ENCODE results near the gene PSMA6. TPM values are rescaled to one million over a fixed set of nuclear protein-coding genes. Genes with fewer than 3 reads are reported as not detected.
A peak's percentile ranks its signal among the peaks of the same experiment; 100 is the strongest.

PSMA6 gene
- total and polyA plus RNA-seq, 2 of the 13 experiments (the other 11 are each of a cell fraction or from before 2014, with no cell fraction given): 525 to 1,109 TPM

DNA sequence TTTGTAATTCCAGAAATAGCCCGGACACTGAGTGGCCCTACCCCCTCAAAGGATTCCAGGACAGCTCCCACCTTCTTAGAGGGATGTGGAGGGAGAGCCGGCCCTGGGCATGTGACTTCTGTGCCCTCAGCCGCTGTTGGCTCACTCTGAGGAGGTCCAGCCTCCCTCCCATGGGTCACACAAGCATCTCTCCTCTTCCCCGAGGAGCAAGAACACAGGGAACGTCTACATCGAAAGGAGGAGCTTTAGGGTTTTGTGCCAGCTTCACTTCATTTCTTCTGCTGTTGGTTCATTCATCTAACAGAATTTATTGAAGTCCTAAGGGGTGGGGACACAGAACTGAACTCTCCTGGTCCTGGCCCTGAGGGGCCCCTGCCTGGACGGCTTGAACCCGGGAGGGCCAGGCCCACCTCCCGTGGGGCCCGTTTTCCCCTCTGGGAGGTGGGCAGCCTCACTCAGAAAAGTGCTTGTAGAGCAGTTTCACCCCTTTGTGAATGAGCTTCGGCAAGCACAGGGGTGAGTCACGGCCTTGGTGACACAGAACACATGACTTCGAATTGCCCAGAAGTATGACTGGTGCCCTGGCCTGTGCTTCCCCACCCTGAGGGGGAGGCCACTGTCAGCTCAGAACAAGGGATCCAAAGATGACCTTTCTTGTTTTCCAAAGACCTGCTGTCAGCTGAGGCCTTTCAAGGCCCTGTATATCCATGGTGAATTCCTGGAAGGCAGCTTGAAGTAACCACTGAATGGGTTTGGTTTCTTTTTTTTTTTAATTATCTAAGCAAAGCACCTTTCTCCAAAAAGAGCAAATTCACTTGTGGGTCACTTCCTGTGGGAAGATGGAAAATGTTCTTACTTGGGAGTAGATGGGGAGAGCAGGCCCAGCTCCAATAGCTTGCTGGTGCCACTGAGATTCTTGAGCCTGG, 73.2 kb downstream of the PSMA6 start (continued):
- TF ChIP-seq, protein P1, sequence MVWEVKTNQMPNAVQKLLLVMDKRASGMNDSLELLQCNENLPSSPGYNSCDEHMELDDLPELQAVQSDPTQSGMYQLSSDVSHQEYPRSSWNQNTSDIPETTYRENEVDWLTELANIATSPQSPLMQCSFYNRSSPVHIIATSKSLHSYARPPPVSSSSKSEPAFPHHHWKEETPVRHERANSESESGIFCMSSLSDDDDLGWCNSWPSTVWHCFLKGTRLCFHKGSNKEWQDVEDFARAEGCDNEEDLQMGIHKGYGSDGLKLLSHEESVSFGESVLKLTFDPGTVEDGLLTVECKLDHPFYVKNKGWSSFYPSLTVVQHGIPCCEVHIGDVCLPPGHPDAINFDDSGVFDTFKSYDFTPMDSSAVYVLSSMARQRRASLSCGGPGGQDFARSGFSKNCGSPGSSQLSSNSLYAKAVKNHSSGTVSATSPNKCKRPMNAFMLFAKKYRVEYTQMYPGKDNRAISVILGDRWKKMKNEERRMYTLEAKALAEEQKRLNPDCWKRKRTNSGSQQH (CRISPR knock-in tag; IDR thresholded peaks at IDR 0.05; ENCODE audit: low read depth): peak; percentile 68
- peak; percentile 99 for TF ChIP-seq ZFP37 (CRISPR knock-in tag; IDR thresholded peaks at IDR 0.05; ENCODE audit: borderline replicate concordance)
- TF ChIP-seq, protein P2, sequence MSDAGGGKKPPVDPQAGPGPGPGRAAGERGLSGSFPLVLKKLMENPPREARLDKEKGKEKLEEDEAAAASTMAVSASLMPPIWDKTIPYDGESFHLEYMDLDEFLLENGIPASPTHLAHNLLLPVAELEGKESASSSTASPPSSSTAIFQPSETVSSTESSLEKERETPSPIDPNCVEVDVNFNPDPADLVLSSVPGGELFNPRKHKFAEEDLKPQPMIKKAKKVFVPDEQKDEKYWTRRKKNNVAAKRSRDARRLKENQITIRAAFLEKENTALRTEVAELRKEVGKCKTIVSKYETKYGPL (CRISPR knock-in tag; IDR thresholded peaks at IDR 0.05): no peak
- TF ChIP-seq POLR2A (IDR thresholded peaks at IDR 0.05; ENCODE audit: insufficient read depth in 1 of 2, low read depth in 2 of 2, low read length in 2 of 2): 0 out of 4 replicates have a peak, but pooled peaks of 1 of the 2 experiments have one; percentile 28
- TF ChIP-seq AHR (CRISPR knock-in tag; IDR thresholded peaks at IDR 0.05): peak; percentile 61
- TF ChIP-seq FOSL1 (CRISPR knock-in tag; IDR thresholded peaks at IDR 0.05; ENCODE audit: borderline replicate concordance): peak; percentile 93
- TF ChIP-seq, protein P3, sequence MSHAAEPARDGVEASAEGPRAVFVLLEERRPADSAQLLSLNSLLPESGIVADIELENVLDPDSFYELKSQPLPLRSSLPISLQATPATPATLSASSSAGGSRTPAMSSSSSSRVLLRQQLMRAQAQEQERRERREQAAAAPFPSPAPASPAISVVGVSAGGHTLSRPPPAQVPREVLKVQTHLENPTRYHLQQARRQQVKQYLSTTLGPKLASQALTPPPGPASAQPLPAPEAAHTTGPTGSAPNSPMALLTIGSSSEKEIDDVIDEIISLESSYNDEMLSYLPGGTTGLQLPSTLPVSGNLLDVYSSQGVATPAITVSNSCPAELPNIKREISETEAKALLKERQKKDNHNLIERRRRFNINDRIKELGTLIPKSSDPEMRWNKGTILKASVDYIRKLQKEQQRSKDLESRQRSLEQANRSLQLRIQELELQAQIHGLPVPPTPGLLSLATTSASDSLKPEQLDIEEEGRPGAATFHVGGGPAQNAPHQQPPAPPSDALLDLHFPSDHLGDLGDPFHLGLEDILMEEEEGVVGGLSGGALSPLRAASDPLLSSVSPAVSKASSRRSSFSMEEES (CRISPR knock-in tag; IDR thresholded peaks at IDR 0.05): peak; percentile 100
- peak; percentile 64 for TF ChIP-seq NR2F2 (IDR thresholded peaks at IDR 0.05; ENCODE audit: borderline replicate concordance, low read depth)
- TF ChIP-seq ZNF543 (CRISPR knock-in tag; IDR thresholded peaks at IDR 0.05): peak; percentile 96; the same call in 1 of the 2 replicates
- TF ChIP-seq, protein P4, sequence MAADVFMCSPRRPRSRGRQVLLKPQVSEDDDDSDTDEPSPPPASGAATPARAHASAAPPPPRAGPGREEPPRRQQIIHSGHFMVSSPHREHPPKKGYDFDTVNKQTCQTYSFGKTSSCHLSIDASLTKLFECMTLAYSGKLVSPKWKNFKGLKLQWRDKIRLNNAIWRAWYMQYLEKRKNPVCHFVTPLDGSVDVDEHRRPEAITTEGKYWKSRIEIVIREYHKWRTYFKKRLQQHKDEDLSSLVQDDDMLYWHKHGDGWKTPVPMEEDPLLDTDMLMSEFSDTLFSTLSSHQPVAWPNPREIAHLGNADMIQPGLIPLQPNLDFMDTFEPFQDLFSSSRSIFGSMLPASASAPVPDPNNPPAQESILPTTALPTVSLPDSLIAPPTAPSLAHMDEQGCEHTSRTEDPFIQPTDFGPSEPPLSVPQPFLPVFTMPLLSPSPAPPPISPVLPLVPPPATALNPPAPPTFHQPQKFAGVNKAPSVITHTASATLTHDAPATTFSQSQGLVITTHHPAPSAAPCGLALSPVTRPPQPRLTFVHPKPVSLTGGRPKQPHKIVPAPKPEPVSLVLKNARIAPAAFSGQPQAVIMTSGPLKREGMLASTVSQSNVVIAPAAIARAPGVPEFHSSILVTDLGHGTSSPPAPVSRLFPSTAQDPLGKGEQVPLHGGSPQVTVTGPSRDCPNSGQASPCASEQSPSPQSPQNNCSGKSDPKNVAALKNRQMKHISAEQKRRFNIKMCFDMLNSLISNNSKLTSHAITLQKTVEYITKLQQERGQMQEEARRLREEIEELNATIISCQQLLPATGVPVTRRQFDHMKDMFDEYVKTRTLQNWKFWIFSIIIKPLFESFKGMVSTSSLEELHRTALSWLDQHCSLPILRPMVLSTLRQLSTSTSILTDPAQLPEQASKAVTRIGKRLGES (CRISPR knock-in tag; IDR thresholded peaks at IDR 0.05; ENCODE audit: borderline replicate concordance): no peak
- TF ChIP-seq, protein P5, sequence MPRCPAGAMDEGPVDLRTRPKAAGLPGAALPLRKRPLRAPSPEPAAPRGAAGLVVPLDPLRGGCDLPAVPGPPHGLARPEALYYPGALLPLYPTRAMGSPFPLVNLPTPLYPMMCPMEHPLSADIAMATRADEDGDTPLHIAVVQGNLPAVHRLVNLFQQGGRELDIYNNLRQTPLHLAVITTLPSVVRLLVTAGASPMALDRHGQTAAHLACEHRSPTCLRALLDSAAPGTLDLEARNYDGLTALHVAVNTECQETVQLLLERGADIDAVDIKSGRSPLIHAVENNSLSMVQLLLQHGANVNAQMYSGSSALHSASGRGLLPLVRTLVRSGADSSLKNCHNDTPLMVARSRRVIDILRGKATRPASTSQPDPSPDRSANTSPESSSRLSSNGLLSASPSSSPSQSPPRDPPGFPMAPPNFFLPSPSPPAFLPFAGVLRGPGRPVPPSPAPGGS (CRISPR knock-in tag; IDR thresholded peaks at IDR 0.05): peak; percentile 93
- 0 out of 2 replicates have a peak, but pooled peaks have one; percentile 51 for TF ChIP-seq RFXAP (CRISPR knock-in tag; IDR thresholded peaks at IDR 0.05; ENCODE audit: borderline replicate concordance)
- TF ChIP-seq, protein P6, sequence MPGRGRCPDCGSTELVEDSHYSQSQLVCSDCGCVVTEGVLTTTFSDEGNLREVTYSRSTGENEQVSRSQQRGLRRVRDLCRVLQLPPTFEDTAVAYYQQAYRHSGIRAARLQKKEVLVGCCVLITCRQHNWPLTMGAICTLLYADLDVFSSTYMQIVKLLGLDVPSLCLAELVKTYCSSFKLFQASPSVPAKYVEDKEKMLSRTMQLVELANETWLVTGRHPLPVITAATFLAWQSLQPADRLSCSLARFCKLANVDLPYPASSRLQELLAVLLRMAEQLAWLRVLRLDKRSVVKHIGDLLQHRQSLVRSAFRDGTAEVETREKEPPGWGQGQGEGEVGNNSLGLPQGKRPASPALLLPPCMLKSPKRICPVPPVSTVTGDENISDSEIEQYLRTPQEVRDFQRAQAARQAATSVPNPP (CRISPR knock-in tag; IDR thresholded peaks at IDR 0.05): no peak
- no peak for TF ChIP-seq NCOR1 (IDR thresholded peaks at IDR 0.05; ENCODE audit: borderline replicate concordance, low read length)
- no peak for TF ChIP-seq MED8 (CRISPR knock-in tag; IDR thresholded peaks at IDR 0.05; ENCODE audit: insufficient replicate concordance)
